Measurements from ENCODE around the gene MEGF6. TPM values are rescaled to one million over a fixed set of nuclear protein-coding genes. Genes with fewer than 3 reads are reported as not detected.
A peak's percentile ranks its signal among the peaks of the same experiment; 100 is the strongest.

Gene MEGF6
- total and polyA plus RNA-seq, 4 donors, result 17.7 to 54.2 (median 48.2) TPM

GRCh38 chr1:3550511-3551289 lies 60.6 kb downstream of the MEGF6 start:
- Histone ChIP-seq H3K4me1 (ENCODE audit: control insufficient read depth in 5 of 5, insufficient read depth in 5 of 5, low read length in 5 of 5) (peaks cover 0 to 43% (median 5%) of the 10 kb centered on the region in 5 donors), H3K27me3 (ENCODE audit: control insufficient read depth in 3 of 3, insufficient read depth in 3 of 3, low read length in 2 of 3) (no peaks in the 10 kb centered on the region), H3K36me3 (ENCODE audit: control insufficient read depth in 4 of 4, insufficient read depth in 4 of 4, low read length in 4 of 4) (peaks cover 0 to 2% (median 1%) of the 10 kb centered on the region in 4 donors), H3K27ac (ENCODE audit: low read depth in 1 of 2, low read length in 1 of 2) (no peak overlapping the region), H3K4me3 (no peak overlapping the region), H3K9me3 (ENCODE audit: control insufficient read depth in 4 of 4, insufficient read depth in 3 of 4, low read length in 3 of 4) (no peaks in the 10 kb centered on the region), H3K9ac (ENCODE audit: insufficient read depth in 1 of 2, low read length in 2 of 2) (no peak overlapping the region)
- TF ChIP-seq CTCF (IDR thresholded peaks at IDR 0.05; ENCODE audit: control extremely low read depth, extremely low read depth), result no peak
- ATAC-seq (ENCODE audit: insufficient read depth, low FRiP score), result no peak
- DNase-seq, result peak in 1 of 3 donors; percentile 25
- WGBS, 2 donors, result 88 to 95% methylated on average over 26 to 27 of the region's 27 CpGs

GRCh38 chr1:3548895-3549294 lies 62.4 kb downstream of the MEGF6 start:
- Histone ChIP-seq H3K36me3 (ENCODE audit: control insufficient read depth in 4 of 4, insufficient read depth in 4 of 4, low read length in 4 of 4) (peaks cover 0 to 2% (median 1%) of the 10 kb centered on the region in 4 donors), H3K9me3 (ENCODE audit: control insufficient read depth in 4 of 4, insufficient read depth in 3 of 4, low read length in 3 of 4) (no peaks in the 10 kb centered on the region), H3K4me1 (ENCODE audit: control insufficient read depth in 5 of 5, insufficient read depth in 5 of 5, low read length in 5 of 5) (peaks cover 0 to 45% (median 10%) of the 10 kb centered on the region in 5 donors), H3K9ac (ENCODE audit: insufficient read depth in 1 of 2, low read length in 2 of 2) (no peak overlapping the region), H3K27ac (ENCODE audit: low read depth in 1 of 2, low read length in 1 of 2) (no peak overlapping the region), H3K4me3 (no peak overlapping the region), H3K27me3 (ENCODE audit: control insufficient read depth in 3 of 3, insufficient read depth in 3 of 3, low read length in 2 of 3) (no peaks in the 10 kb centered on the region)
- ATAC-seq (ENCODE audit: insufficient read depth, low FRiP score), result no peak
- 91 to 94% methylated on average over 15 of the region's 15 CpGs for WGBS, 2 donors
- TF ChIP-seq CTCF (IDR thresholded peaks at IDR 0.05; ENCODE audit: control extremely low read depth, extremely low read depth), result no peak
- DNase-seq, result no peak

- no peak overlapping the region for H3K9ac ChIP-seq (ENCODE audit: insufficient read depth in 1 of 2, low read length in 2 of 2)
- no peak for ATAC-seq (ENCODE audit: insufficient read depth, low FRiP score)
- DNase-seq, result peak; percentile 73 to 82 (median 75)
- peaks cover 0 to 39% (median 10%) of the 10 kb centered on the region in 5 donors for H3K4me1 ChIP-seq (ENCODE audit: control insufficient read depth in 5 of 5, insufficient read depth in 5 of 5, low read length in 5 of 5)
- H3K4me3 ChIP-seq, result no peak overlapping the region
- H3K36me3 ChIP-seq (ENCODE audit: control insufficient read depth in 4 of 4, insufficient read depth in 4 of 4, low read length in 4 of 4), result peaks cover 0 to 2% (median 1%) of the 10 kb centered on the region in 4 donors
- no peaks in the 10 kb centered on the region for H3K27me3 ChIP-seq (ENCODE audit: control insufficient read depth in 3 of 3, insufficient read depth in 3 of 3, low read length in 2 of 3)
- no peak overlapping the region for H3K27ac ChIP-seq (ENCODE audit: low read depth in 1 of 2, low read length in 1 of 2)
- WGBS, 2 donors, result 82 to 92% methylated on average over 24 of the region's 24 CpGs
- no peaks in the 10 kb centered on the region for H3K9me3 ChIP-seq (ENCODE audit: control insufficient read depth in 4 of 4, insufficient read depth in 3 of 4, low read length in 3 of 4)
- no peak for TF ChIP-seq CTCF (IDR thresholded peaks at IDR 0.05; ENCODE audit: control extremely low read depth, extremely low read depth)
Measured at GRCh38 chr1:3548156-3548893, 63.0 kb downstream of the MEGF6 start.
